ENCODE data around the gene CAPN5. TPM values are rescaled to one million over a fixed set of nuclear protein-coding genes. Genes with fewer than 3 reads are reported as not detected.

The CAPN5 gene
- total and polyA plus RNA-seq, 2 experiments from 2014 or later = 10.2 to 32.2 TPM

DNA sequence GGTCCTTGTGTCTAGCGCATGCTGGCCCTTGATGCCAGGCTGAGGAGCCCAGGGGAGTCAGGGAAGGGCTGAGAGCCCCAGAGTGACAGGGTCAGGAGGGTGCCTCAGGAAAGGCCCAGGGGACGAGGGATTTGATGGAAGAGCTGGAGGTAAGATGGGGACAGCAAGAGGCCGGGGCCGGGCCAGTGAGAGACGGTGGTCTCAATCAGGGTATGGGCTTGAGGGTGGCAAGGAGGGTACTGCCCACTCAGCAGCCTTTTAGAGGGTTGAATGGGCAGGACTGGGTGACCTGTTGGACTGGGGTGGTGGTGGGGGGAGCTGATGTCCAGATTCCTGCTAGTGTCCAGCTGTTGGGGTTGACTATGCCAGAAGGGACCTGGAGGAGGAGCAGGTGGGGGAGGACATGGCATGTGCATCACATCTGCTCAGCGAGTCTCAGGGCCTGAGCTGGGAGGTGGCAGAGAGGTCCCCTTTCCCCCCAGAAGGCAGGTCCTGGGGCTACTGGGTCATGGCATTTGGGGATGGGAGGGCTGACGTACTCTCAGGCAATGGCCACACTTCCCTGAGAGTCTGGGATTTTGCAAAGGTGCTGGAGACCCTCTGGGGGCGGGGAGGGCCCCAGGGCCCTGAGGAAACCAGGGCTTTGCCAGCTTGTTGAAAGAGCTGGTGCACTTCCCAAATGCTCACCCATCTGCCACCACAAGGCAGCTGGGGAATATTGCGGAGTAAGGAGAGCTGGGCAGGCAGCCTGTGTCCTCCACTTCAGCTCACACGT is 79.7 kb downstream of the CAPN5 start:
- Mint-ChIP-seq H3K4me1 (peaks cover 29% of the 10 kb centered on the region), H3K9me3 (no peaks in the 10 kb centered on the region), H3K27ac (no peak overlapping the region), H3K36me3 (ENCODE audit: low read depth) (no peaks in the 10 kb centered on the region), H3K4me3 (no peak overlapping the region), H3K27me3 (ENCODE audit: insufficient read depth, low read depth, poor library complexity) (peaks cover 21% of the 10 kb centered on the region)
- no peaks in the 10 kb centered on the region for H3K9me2 ChIP-seq (ENCODE audit: insufficient read depth)
- DNase-seq (ENCODE audit: low spot score) (no peak), ATAC-seq (no peak)
- no peak overlapping the region for H3K27ac ChIP-seq (ENCODE audit: low read depth)
- no peak overlapping the region for H2AFZ ChIP-seq
- no peaks in the 10 kb centered on the region for H3K79me2 ChIP-seq (replicated peaks; ENCODE audit: insufficient read depth)
- H3K27me3 ChIP-seq (ENCODE audit: insufficient read depth) = no peaks in the 10 kb centered on the region
- no peak for TF ChIP-seq NANOG (IDR thresholded peaks at IDR 0.05; ENCODE audit: borderline replicate concordance)
- no peak for TF ChIP-seq CREB1 (CRISPR knock-in tag; IDR thresholded peaks at IDR 0.05; ENCODE audit: low read depth)
- no peak for TF ChIP-seq ZNF331 (CRISPR knock-in tag; IDR thresholded peaks at IDR 0.05; ENCODE audit: low read depth)
- TF ChIP-seq, protein P1, sequence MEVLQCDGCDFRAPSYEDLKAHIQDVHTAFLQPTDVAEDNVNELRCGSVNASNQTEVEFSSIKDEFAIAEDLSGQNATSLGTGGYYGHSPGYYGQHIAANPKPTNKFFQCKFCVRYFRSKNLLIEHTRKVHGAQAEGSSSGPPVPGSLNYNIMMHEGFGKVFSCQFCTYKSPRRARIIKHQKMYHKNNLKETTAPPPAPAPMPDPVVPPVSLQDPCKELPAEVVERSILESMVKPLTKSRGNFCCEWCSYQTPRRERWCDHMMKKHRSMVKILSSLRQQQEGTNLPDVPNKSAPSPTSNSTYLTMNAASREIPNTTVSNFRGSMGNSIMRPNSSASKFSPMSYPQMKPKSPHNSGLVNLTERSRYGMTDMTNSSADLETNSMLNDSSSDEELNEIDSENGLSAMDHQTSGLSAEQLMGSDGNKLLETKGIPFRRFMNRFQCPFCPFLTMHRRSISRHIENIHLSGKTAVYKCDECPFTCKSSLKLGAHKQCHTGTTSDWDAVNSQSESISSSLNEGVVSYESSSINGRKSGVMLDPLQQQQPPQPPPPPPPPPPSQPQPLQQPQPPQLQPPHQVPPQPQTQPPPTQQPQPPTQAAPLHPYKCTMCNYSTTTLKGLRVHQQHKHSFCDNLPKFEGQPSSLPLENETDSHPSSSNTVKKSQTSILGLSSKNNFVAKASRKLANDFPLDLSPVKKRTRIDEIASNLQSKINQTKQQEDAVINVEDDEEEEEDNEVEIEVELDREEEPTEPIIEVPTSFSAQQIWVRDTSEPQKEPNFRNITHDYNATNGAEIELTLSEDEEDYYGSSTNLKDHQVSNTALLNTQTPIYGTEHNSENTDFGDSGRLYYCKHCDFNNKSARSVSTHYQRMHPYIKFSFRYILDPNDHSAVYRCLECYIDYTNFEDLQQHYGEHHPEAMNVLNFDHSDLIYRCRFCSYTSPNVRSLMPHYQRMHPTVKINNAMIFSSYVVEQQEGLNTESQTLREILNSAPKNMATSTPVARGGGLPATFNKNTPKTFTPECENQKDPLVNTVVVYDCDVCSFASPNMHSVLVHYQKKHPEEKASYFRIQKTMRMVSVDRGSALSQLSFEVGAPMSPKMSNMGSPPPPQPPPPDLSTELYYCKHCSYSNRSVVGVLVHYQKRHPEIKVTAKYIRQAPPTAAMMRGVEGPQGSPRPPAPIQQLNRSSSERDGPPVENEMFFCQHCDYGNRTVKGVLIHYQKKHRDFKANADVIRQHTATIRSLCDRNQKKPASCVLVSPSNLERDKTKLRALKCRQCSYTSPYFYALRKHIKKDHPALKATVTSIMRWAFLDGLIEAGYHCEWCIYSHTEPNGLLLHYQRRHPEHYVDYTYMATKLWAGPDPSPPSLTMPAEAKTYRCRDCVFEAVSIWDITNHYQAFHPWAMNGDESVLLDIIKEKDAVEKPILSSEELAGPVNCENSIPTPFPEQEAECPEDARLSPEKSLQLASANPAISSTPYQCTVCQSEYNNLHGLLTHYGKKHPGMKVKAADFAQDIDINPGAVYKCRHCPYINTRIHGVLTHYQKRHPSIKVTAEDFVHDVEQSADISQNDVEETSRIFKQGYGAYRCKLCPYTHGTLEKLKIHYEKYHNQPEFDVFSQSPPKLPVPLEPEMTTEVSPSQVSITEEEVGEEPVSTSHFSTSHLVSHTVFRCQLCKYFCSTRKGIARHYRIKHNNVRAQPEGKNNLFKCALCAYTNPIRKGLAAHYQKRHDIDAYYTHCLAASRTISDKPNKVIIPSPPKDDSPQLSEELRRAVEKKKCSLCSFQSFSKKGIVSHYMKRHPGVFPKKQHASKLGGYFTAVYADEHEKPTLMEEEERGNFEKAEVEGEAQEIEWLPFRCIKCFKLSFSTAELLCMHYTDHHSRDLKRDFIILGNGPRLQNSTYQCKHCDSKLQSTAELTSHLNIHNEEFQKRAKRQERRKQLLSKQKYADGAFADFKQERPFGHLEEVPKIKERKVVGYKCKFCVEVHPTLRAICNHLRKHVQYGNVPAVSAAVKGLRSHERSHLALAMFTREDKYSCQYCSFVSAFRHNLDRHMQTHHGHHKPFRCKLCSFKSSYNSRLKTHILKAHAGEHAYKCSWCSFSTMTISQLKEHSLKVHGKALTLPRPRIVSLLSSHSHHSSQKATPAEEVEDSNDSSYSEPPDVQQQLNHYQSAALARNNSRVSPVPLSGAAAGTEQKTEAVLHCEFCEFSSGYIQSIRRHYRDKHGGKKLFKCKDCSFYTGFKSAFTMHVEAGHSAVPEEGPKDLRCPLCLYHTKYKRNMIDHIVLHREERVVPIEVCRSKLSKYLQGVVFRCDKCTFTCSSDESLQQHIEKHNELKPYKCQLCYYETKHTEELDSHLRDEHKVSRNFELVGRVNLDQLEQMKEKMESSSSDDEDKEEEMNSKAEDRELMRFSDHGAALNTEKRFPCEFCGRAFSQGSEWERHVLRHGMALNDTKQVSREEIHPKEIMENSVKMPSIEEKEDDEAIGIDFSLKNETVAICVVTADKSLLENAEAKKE (CRISPR knock-in tag; IDR thresholded peaks at IDR 0.05) = no peak
- TF ChIP-seq STAT1 (IDR thresholded peaks at IDR 0.05; ENCODE audit: unreplicated experiment) = no peak
- no peak for TF ChIP-seq EZH2 (IDR thresholded peaks at IDR 0.05; ENCODE audit: low read depth, unreplicated experiment)
- no peak for TF ChIP-seq REST (IDR thresholded peaks at IDR 0.05; ENCODE audit: unreplicated experiment)
- TF ChIP-seq POLR2AphosphoS5 (IDR thresholded peaks at IDR 0.05; ENCODE audit: low read depth) = no peak
- no peak for TF ChIP-seq ZNF114 (CRISPR knock-in tag; IDR thresholded peaks at IDR 0.05)
- no peak for TF ChIP-seq CTCF (conservative IDR thresholded peaks at IDR 0.05; ENCODE audit: low read depth in 2 of 2)
- TF ChIP-seq, protein P2, sequence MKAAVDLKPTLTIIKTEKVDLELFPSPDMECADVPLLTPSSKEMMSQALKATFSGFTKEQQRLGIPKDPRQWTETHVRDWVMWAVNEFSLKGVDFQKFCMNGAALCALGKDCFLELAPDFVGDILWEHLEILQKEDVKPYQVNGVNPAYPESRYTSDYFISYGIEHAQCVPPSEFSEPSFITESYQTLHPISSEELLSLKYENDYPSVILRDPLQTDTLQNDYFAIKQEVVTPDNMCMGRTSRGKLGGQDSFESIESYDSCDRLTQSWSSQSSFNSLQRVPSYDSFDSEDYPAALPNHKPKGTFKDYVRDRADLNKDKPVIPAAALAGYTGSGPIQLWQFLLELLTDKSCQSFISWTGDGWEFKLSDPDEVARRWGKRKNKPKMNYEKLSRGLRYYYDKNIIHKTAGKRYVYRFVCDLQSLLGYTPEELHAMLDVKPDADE (IDR thresholded peaks at IDR 0.05) = no peak
- TF ChIP-seq JUNB (IDR thresholded peaks at IDR 0.05; ENCODE audit: unreplicated experiment) = no peak
- TF ChIP-seq EZH2phosphoT487 (IDR thresholded peaks at IDR 0.05; ENCODE audit: unreplicated experiment) = no peak
- H4K20me1 ChIP-seq (replicated peaks; ENCODE audit: insufficient read depth) = no peaks in the 10 kb centered on the region
- peaks cover 12% of the 10 kb centered on the region for H3K4me1 ChIP-seq (ENCODE audit: insufficient read depth)
- no peaks in the 10 kb centered on the region for H3K36me3 ChIP-seq (ENCODE audit: insufficient read depth)
- no peaks in the 10 kb centered on the region for H3F3A ChIP-seq (replicated peaks; ENCODE audit: low read depth)
- no peak overlapping the region for H3K4me3 ChIP-seq
- H3K4me2 ChIP-seq = no peak overlapping the region

Data from GM23338 (cell line).